Daoy (cell line): ENCODE results near the gene TBC1D24. TPM values are rescaled to one million over a fixed set of nuclear protein-coding genes. Genes with fewer than 3 reads are reported as not detected.
A peak's percentile ranks its signal among the peaks of the same experiment; 100 is the strongest.

Source experiments
- DNase-seq: peaks from one replicate; pipeline ENCODE4 v3.0.0-alpha.2; 2015; ENCODE audit warnings: low read depth
- total RNA-seq: library from RNA; depleted of rRNA; stranded (reverse); fragments of >200 nt; shearing (Covaris generic); gene quantifications from 2 replicates; pipeline ENCODE4 v1.2.3, GENCODE V29; 2014

TBC1D24 gene
- total RNA-seq, 1 experiment from 2014 or later, result 5.6 TPM

GRCh38 chr16:2499454-2499853 is 24.5 kb downstream of the TBC1D24 start:
- no peak for DNase-seq

DNA sequence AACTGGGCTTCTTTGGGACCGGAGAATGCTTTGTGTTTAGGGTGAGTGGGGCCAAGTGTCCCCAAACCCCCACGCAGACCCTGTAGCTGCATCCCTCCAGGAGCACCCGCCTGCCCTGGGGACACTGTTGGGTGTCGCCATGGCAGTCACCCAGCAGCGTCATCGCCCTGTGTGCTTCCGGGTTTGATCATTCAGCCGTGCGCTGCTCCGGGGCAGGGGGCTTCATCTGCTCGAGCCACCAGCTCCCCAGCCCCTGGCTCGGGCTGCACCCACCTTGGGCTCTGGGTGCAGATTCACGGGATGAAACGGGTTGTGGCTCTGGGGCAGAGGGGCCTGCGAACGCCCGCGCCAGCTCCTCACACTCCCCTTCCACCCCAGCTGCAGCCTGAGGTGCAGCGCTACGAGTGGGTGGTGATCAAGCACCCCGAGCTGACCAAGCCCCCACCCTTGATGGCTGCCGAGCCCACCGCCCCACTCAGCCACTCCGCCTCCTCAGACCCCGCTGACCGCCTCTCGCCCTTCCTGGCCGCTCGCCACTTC is 25.0 kb downstream of the TBC1D24 start:
- no peak for DNase-seq

DNA sequence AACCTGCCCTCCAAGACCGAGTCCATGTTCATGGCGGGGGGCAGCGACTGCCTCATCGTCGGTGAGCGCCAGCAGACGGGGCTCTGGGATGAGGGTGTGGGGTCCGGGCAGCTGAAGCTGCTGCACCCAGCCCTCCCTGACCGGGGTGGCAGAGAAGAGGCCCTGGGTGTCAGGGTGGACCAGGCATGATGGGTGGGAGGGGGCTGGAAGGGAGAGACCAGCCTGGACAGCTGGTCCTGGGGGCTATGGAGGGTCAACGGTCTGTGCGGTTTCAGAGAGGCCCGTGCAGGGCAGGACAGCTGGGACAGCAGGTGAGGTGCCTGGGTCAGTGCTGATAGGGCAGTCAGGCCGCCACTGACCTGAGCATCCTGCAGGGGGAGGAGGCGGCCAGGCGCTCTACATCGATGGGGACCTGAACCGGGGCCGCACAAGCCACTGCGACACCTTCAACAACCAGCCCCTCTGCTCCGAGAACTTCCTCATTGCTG is 25.5 kb downstream of the TBC1D24 start:
- no peak for DNase-seq

DNA sequence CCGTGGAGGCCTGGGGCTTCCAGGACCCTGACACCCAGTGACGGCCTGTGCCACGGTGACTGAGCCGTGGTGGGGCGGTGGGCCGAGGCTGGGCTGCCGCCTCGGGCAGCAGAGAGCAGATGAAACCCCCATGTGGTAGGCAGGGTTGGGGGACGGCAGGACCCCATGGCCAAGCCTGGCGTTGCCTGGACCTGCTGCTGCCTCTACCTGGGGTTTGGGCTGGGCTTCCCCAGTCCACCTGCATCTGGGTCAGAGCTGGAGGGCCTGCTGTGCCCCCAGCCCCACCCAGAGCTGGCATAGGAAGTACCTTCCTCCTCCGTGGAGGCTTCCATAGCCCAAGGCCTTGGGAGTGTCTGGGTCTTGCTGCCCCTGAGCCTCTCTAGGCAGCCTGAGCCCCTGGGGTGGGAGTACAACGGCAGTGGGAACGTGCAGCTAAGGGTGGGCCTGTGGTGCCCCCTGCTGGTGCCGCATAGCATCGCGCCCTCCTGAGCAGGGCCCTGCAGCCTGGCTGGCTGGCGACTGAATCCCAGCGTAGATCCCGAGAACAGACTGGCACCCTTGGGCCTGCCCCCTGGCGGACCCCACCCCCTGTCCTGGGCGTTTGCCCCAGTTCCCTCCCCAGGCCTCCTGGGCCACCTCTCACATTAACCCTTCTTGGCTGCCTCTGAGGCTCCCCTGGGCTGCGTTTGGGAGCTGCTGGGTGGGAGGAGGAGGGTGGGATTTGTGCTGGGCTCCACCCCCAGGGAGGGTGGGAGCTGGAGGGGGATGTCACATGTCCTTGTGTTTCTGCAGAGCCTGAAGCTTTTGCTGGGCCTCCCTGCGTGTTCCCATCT is 26.2 kb downstream of the TBC1D24 start:
- peak; percentile 82 for DNase-seq

GRCh38 chr16:2501946-2502895 is 27.3 kb downstream of the TBC1D24 start:
- no peak for DNase-seq

GRCh38 chr16:2505695-2506094 is 30.8 kb downstream of the TBC1D24 start:
- no peak for DNase-seq

DNA sequence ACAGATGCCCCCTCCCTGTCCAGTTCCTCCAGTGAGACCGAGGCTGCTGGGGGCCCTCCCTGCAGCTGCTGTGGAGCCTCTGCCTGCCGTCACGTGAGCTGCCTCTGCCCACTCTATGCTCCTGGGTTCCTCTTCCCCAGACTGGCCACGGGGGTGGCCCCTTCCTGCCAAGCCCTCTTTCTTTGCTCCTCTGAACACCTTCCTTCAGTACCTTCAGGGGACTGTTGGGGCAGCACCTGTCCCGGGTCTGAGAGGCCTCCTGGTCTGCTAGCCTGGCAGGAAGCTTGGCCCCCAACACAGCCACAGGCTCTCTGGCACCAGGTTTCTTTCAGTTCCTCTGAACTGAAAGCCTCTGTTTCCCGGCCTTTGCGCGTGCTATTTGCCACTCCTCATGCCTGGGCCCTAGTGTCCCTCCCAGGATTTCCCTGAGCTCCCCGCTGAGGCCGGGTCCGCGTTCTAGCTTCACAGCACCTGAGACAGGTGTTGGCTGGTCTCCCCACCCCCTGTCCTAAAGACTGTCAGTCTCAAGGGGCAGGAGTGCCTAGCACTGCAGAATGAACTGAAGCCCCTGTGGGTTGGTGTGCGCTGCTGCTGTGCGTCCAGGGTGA is 32.2 kb downstream of the TBC1D24 start:
- DNase-seq, result no peak

DNA sequence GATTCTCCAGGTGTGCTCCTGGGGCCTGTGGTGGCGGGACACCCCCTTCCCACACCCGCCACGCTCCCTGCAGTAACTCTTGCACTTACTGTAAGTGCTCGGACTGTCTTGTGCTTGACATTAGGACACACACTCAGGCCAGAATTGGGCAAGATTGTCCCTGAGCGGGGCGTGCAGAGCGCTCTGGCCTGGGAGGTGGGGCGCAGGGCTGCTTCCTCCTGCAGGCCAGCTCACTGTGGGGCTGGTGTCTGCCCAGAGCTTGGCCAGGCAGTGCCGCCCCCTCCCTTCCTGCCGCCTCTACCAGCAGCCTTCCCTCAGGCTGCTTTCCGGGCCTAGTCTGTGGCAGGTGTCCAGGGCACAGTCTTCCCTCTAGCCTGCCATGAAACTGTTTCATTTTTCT is 32.7 kb downstream of the TBC1D24 start:
- DNase-seq, result no peak

DNA sequence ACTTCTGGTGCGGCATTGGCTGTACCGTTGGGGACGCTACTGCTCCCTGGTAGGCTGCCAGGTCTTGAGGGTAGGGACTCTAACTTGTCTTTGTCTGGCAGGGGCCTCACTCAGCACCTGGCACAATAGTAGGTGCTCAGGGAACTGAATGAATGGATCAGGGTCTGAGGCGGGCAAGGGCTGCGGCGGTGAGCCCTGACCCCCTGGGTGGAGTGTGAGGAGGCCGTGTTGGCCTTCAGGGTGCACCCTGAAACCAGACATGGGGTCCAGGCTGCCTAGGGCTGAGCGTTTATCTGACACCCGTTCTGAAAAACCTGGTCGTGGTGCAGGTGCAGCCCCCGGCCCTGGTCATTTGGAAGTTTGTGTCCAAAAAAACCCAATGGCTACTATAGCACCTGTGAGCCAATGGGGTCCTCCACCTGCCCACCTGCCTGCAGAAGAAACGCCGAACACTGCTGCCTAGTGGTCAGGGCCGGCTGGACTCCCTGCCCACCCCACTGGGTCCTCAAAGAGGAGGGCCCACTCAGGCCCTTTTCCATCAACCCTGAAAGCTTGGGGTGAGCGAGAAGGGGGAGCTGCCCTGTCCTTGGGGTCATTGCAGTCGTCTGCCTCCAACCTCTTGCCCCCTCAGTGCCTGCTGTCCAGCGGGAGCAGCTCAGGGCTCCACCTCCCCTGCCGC is 33.9 kb downstream of the TBC1D24 start:
- no peak for DNase-seq

DNA sequence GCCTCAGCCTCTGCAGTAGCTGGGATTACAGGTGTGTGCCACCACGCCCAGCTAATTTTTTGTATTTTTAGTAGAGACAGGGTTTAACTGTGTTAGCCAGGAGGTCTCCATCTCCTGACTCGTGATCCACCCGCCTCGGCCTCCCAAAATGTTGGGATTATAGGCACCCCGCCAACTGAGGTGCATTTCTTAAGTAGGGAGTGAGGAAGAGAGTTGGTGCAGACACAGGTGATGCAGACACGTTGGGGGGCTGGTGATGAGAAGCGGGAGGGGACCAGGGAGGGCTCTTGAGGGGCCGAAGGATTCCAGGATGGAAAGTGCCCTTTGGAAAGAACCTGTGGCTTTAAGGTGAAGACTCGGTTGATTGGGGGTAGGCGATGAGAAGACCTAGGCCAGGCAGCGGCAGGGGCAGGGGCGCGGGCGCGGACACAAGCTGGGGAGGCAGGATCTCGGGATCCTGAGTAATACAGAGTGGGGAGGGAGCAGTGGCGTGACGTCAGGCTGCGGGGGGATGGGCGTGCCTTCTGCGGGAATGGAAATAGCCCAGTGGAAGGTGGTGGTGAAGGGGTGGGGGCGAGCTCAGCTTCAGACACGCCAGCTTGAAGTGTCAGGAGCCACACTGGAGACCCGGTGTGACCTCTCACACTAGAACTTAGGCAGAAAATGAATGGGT is 36.3 kb downstream of the TBC1D24 start:
- DNase-seq, result peak; percentile 56

GRCh38 chr16:2511996-2512734 is 37.2 kb downstream of the TBC1D24 start:
- no peak for DNase-seq

DNA sequence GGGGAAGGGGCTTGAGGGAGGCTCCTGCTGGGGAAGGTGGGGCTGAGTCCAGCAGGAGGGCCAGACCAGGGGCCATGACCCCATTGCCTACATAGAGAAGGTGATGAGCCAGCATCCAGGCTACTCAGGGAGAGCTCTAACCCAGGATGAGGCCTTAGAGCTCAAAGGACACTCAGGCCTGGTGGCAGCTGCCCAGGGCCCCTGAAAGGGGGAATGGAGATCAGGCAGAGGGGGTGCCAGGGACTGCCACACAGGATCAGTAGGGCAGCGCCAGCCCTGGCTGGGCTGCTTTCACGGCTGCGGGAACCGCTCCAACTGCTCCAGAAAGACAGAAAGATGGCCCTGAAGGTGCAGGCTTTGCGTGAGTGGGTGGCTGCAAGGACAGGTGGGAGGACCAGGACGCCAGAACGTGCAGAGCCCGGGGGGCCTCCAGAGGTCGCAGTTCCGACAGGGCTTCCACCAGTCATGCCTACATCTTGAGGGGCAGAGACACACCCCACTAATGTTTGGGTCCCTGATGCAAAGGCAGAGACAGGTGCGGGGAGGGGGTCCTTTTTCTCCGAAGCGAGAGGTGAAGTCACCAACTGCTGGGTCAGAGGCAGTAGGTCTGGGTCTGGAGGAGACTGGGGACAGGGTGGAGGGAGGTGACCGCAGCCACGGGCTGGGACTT is 37.9 kb downstream of the TBC1D24 start:
- DNase-seq, result no peak

- peak; percentile 88 for DNase-seq
Measured at GRCh38 chr16:2513405-2514332, 38.7 kb downstream of the TBC1D24 start, which contains the start of gene ATP6V0C. TSS of gene ATP6V0C (plus strand) at chr16:2513952. CDS start at chr16:2514104, 152 bp downstream.

DNA sequence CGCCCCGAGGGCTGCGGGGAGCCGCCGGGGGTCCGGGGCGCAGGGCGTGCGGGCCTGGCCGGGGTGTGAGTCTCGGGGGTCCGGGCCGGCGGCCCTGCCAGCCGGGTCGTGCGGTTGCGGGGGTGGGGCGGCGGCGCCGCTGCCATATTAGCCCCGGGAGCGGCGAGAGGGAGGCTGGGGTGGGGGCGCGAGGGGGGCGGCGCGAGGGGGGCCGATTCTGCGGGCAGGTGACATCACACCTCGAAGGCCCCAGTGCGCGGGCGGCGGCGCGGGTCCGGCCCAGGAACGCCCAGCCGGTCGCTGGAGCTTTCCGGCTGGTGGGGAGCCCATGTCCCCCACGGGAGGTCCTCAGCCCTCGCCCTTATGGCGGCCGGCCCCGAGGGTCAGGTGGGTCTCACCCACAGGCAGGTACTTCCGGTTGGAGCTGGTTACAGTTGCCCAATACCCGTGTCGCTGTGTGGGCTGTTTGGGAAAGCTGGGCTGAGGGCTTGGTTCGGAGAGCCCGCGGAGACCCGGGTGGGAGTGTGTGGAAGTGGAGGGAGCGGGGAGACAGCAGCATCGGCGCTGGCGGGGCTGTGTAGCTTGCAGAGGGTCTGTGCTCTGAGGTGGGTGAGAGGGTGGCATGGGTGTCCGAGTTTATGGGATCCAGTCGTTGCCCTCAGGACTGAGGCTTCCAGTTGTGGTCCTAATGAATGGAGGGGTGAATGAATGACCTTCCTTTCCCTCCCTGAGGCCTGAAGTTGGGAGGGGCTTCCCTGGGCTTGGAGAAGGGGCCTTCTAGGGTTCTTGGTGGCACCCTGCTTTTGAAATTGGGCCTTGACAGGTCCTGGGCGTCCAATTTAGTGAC is 39.6 kb downstream of the TBC1D24 start:
- DNase-seq, result no peak

GRCh38 chr16:2515180-2515851 is 40.4 kb downstream of the TBC1D24 start:
- DNase-seq, result no peak

DNA sequence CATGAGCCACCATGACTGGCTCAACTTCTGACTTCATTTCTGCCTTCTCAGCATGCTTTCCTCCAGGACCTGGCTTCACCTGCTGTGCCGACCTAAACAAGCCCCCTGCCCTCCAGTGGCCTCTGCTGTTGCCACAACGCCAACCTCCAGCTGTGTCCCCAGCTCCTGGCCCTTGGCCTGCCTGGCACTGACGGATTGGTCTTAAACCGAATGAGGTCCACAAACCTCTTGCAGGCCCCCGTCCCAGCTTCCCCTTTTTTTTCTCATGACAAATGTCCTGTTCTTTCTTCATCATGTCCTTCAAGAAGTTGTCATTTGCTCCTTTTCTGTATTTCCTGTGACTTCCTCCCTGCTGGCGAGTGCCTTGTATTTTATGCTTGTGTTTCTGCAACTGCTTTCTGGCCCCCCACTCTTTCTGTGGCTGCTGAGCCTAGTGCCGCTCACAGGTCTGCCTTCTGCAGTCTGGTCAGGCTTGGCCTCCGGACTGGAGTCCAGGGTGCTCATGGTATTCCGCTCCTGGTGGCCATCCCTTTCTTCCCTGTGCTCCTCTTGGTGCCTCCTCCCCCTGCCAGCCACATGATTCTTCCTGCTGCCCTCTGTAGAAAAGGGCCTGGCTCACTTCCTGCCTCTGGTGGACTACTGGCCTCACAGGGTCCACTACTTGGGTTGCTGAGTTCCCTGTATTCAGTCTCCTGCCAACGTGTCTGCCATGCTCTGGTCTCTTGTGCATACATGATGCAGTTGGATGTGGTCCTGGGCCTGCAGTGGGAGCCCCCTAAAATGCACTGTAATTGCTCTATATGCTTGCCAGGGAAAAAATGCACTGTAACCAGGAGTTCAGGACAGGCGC is 41.7 kb downstream of the TBC1D24 start:
- DNase-seq, result no peak
